ENCODE measurements around the gene RRAS2. TPM values are rescaled to one million over a fixed set of nuclear protein-coding genes. Genes with fewer than 3 reads are reported as not detected.

The RRAS2 gene
- total and polyA plus RNA-seq, 9 of the 15 experiments (the other 6 are each of a cell fraction or from before 2014, with no cell fraction given), result 9.4 to 47.5 (median 37.6) TPM

- CTCF ChIA-PET (ENCODE audit: low intra/inter-chr PET ratio), result no interaction called here
- Histone ChIP-seq H3K9me3 (replicated peaks; ENCODE audit: control insufficient read depth, insufficient read depth, low read depth, low read length) (no peaks in the 10 kb centered on the region), H3K4me1 (replicated peaks in 1 of 2; ENCODE audit: control insufficient read depth in 2 of 2, insufficient read depth in 2 of 2, low read length in 2 of 2) (no peaks in the 10 kb centered on the region), H3K79me2 (ENCODE audit: control insufficient read depth, insufficient read depth, low read length) (no peaks in the 10 kb centered on the region), H2AFZ (ENCODE audit: low read depth, low read length) (no peak overlapping the region), H3K4me3 (no peak overlapping the region), H3K4me2 (ENCODE audit: insufficient read depth, low read length) (no peak overlapping the region), H3K36me3 (ENCODE audit: control insufficient read depth, insufficient read depth, low read length) (no peaks in the 10 kb centered on the region), H3K27me3 (ENCODE audit: control insufficient read depth in 2 of 2, insufficient read depth in 2 of 2, low read length in 2 of 2) (peaks cover 8 to 17% of the 10 kb centered on the region in 2 experiments; a peak in 4 of 5 replicates), H4K20me1 (replicated peaks; ENCODE audit: control insufficient read depth, insufficient read depth, low read length) (0 out of 2 replicates have a peak, but pooled peaks cover 2% of the 10 kb centered on the region), H3K27ac (ENCODE audit: extremely low read depth, low read depth, low read length) (no peak overlapping the region), H3K9me1 (ENCODE audit: control insufficient read depth, insufficient read depth, low read length) (no peaks in the 10 kb centered on the region), H3K9ac (ENCODE audit: insufficient read depth in 1 of 2, low read depth in 2 of 2, low read length in 2 of 2) (no peak overlapping the region)
- BruUV-seq (replicated peaks), result no TSS peak
- FAIRE-seq, result no peak
- intact Hi-C loops (cut with micrococcal nuclease) (no loop called here), in situ Hi-C loops (cut with MboI) (no loop called here)
- no peak for ATAC-seq
- TF ChIP-seq NCOA6 (IDR thresholded peaks at IDR 0.05), result no peak
- TF ChIP-seq NR4A1 (CRISPR knock-in tag; IDR thresholded peaks at IDR 0.05), result no peak
- no peak for TF ChIP-seq NR4A1 (tag; IDR thresholded peaks at IDR 0.05)
- no peak for TF ChIP-seq ZNF644 (tag; IDR thresholded peaks at IDR 0.05; ENCODE audit: low read depth)
- no peak for TF ChIP-seq SMAD2 (IDR thresholded peaks at IDR 0.05; ENCODE audit: low read depth, low read length)
- TF ChIP-seq ZBTB7A (IDR thresholded peaks at IDR 0.05; ENCODE audit: borderline replicate concordance, control insufficient read depth, low read depth, low read length), result no peak
- TF ChIP-seq JUNB (CRISPR knock-in tag; conservative IDR thresholded peaks at IDR 0.05), result no peak
- no peak for TF ChIP-seq FOXA1 (IDR thresholded peaks at IDR 0.05; ENCODE audit: borderline replicate concordance)
- no peak for TF ChIP-seq BACH1 (tag; IDR thresholded peaks at IDR 0.05)
- no peak for TF ChIP-seq ZNF408 (CRISPR knock-in tag; IDR thresholded peaks at IDR 0.05; ENCODE audit: low read depth)
- no peak for TF ChIP-seq ZNF592 (IDR thresholded peaks at IDR 0.05)
- POLR2A ChIA-PET, result no interaction called here
- WGBS (ENCODE audit: insufficient coverage, low coverage, missing lambda C conversion rate), result 0% methylated on average over 1 of the region's 1 CpG
- no peak for DNase-seq (ENCODE audit: extremely low read depth in 1 of 4, low spot score in 3 of 4)
These were observed 31.7 kb upstream of the RRAS2 start for GRCh38 chr11:14390669-14391068.
